AG04450 (cell line): Measurements from ENCODE around the gene CTDSP2. TPM values are rescaled to one million over a fixed set of nuclear protein-coding genes. Genes with fewer than 3 reads are reported as not detected.
A peak's percentile ranks its signal among the peaks of the same experiment; 100 is the strongest.
"Not testable (repeated sequence)": the region's sequence is repeated elsewhere in the genome, so short reads cannot be mapped to it uniquely, and the experiment has no call there.

ENCODE experiments used
- CTCF ChIA-PET: fragments of 300-600, 350-600 bp; formaldehyde crosslinking; extraction: SDS; loops from one replicate; lab custom pipeline; 2022; ENCODE audit warnings: antibody characterized with exemption, inconsistent platforms; lab: Charles Lee
- POLR2A ChIA-PET: fragments of 350-600 bp; formaldehyde crosslinking; extraction: SDS; loops from one replicate; lab custom pipeline; 2021; ENCODE audit warnings: antibody characterized with exemption, inconsistent platforms; lab: Yijun Ruan, JAX
- DNase-seq: peaks from one replicate; pipeline ENCODE4 v3.0.0-alpha.2; 2011; ENCODE audit warnings: low read depth, low spot score
- H3K27ac ChIP-seq: one replicate; pipeline ENCODE4 v1.5.1; 2012; ENCODE audit warnings: low read depth, low read length, control low read depth
- H3K27me3 ChIP-seq: one replicate; pipeline ENCODE4 v1.6.0; 2012; ENCODE audit warnings: low read length; ENCODE audit not compliant: control insufficient read depth, insufficient read depth
- H3K4me3 ChIP-seq: 2 replicates; pipeline ENCODE4 v1.5.1; 2011; ENCODE audit warnings: mild to moderate bottlenecking, low read depth, low read length, control low read depth
- H3K9me3 ChIP-seq: 2 replicates; pipeline ENCODE4 v1.5.1; 2012; ENCODE audit warnings: low read length; ENCODE audit not compliant: control insufficient read depth, insufficient read depth
- polyA plus RNA-seq: library from polyadenylated mRNA; depleted of rRNA; stranded (reverse); fragments of >200 nt; gene quantifications from 2 replicates; pipeline ENCODE4 v1.2.3, GENCODE V29; 2011
- TF ChIP-seq, protein P1 (sequence below): IDR thresholded peaks from 2 replicates; pipeline ENCODE4 v1.5.1; 2011; ENCODE audit warnings: low read depth, low read length, control low read depth, inconsistent platforms

The CTDSP2 gene
- polyA plus RNA-seq, 1 experiment: 292 TPM

- H3K27me3 ChIP-seq: no peaks in the 10 kb centered on the region
- H3K27ac ChIP-seq: no peak overlapping the region
- ChIA-PET POLR2A (interaction anchor here (0.6 to 3.2 kb wide), 6 partner anchors 9 to 68 kb away, joined by 3 to 19 read pairs (median 5); no protein-coding TSS in a partner anchor), CTCF (interaction anchor here (0.5 kb wide), 1 partner anchor 14 kb away, joined by 3 read pairs; no protein-coding TSS in a partner anchor)
- peaks cover 3% of the 10 kb centered on the region; the same call in 1 of the 2 replicates for H3K9me3 ChIP-seq
- no peak for DNase-seq
- TF ChIP-seq, protein P1, sequence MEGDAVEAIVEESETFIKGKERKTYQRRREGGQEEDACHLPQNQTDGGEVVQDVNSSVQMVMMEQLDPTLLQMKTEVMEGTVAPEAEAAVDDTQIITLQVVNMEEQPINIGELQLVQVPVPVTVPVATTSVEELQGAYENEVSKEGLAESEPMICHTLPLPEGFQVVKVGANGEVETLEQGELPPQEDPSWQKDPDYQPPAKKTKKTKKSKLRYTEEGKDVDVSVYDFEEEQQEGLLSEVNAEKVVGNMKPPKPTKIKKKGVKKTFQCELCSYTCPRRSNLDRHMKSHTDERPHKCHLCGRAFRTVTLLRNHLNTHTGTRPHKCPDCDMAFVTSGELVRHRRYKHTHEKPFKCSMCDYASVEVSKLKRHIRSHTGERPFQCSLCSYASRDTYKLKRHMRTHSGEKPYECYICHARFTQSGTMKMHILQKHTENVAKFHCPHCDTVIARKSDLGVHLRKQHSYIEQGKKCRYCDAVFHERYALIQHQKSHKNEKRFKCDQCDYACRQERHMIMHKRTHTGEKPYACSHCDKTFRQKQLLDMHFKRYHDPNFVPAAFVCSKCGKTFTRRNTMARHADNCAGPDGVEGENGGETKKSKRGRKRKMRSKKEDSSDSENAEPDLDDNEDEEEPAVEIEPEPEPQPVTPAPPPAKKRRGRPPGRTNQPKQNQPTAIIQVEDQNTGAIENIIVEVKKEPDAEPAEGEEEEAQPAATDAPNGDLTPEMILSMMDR: 0 out of 2 replicates have a peak, but pooled peaks have one; percentile 5
- no peak overlapping the region for H3K4me3 ChIP-seq
Observed at GRCh38 chr12:57852620-57853500, 6.3 kb upstream of the CTDSP2 start.

- no peak overlapping the region for H3K27ac ChIP-seq
- TF ChIP-seq, protein P1: no peak
- H3K27me3 ChIP-seq: no peaks in the 10 kb centered on the region
- H3K9me3 ChIP-seq: peaks cover 3% of the 10 kb centered on the region; the same call in 1 of the 2 replicates
- CTCF ChIA-PET: interaction anchor here (0.6 to 1.1 kb wide), 3 partner anchors 20 to 52 kb away, joined by 3 to 4 read pairs (median 3); no protein-coding TSS in a partner anchor
- no peak overlapping the region for H3K4me3 ChIP-seq
- POLR2A ChIA-PET: interaction anchor here (0.6 to 3.2 kb wide), 5 partner anchors 8 to 67 kb away, joined by 3 to 19 read pairs (median 4); no protein-coding TSS in a partner anchor
- no peak for DNase-seq
Observed at GRCh38 chr12:57852200-57852599, 5.7 kb upstream of the CTDSP2 start.

- Histone ChIP-seq H3K4me3 (no peak overlapping the region), H3K27me3 (no peaks in the 10 kb centered on the region), H3K9me3 (peaks cover 3% of the 10 kb centered on the region; the same call in 1 of the 2 replicates), H3K27ac (no peak overlapping the region)
- no peak for DNase-seq
- TF ChIP-seq, protein P1: no peak
- ChIA-PET POLR2A (interaction anchor here (0.9 to 3.2 kb wide), 2 partner anchors 13 to 16 kb away, joined by 3 to 19 read pairs; no protein-coding TSS in a partner anchor), CTCF (interaction anchor here (0.6 to 1.1 kb wide), 3 partner anchors 21 to 53 kb away, joined by 3 to 4 read pairs (median 3); no protein-coding TSS in a partner anchor)
Observed at GRCh38 chr12:57851552-57851951, 5.0 kb upstream of the CTDSP2 start.

DNA sequence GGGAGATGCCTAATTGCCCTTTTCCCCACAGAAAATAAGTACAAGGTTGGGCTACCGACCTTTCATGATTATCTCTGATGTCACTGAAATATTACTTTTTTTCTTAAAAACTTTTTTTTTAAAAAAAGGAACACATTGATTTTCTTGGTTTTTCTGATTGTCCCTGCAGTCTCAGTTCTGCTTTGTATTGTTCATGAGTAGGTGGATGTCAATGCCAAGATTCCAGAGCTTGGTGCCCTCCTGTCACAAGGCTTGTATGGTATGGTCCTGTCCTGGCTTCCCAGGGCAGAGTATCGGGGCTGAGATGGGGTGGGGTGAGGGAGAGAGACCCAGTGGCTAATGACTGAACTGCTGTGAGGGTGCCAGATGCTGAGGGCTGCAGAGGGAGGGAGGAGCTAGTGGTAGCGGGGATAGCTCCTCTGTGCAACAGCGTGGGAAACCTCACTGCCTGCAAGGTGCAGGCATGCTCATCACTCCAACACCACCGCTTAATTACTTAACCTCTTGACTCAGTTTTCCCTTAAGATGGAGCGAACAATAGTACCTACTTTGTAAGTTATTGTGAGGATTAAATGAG lies 4.4 kb upstream of the CTDSP2 start:
- POLR2A ChIA-PET: interaction anchor here (0.9 to 3.2 kb wide), 2 partner anchors 14 to 15 kb away, joined by 3 to 19 read pairs; no protein-coding TSS in a partner anchor
- no peak for DNase-seq
- no peaks in the 10 kb centered on the region for H3K27me3 ChIP-seq
- H3K4me3 ChIP-seq: no peak overlapping the region
- H3K9me3 ChIP-seq: peaks cover 2% of the 10 kb centered on the region; the same call in 1 of the 2 replicates
- CTCF ChIA-PET: interaction anchor here (1.1 kb wide), 1 partner anchor 54 kb away, joined by 4 read pairs; no protein-coding TSS in a partner anchor
- H3K27ac ChIP-seq: no peak overlapping the region
- TF ChIP-seq, protein P1: no peak

- H3K4me3 ChIP-seq, DNase-seq, H3K27me3 ChIP-seq, CTCF ChIA-PET, H3K9me3 ChIP-seq, H3K27ac ChIP-seq, POLR2A ChIA-PET: not testable (repeated sequence)
Observed at GRCh38 chr12:57849447-57849846, 2.9 kb upstream of the CTDSP2 start.
